GM19372 (cell line): ENCODE data around the gene MYBPC1.

ENCODE experiments used
- ATAC-seq: cut with Tn5 transposase; IDR thresholded peaks from one replicate; pipeline ENCODE4 v1.9.1; 2021; ENCODE audit warnings: mild to moderate bottlenecking, low read depth, moderate library complexity; ENCODE audit not compliant: unreplicated experiment

The MYBPC1 gene

GRCh38 chr12:101598483-101598882 lies 3.7 kb downstream of the MYBPC1 start:
- ATAC-seq: no peak

GRCh38 chr12:101599311-101599710 lies 4.5 kb downstream of the MYBPC1 start:
- ATAC-seq: no peak

GRCh38 chr12:101599771-101600484 lies 5.2 kb downstream of the MYBPC1 start:
- no peak for ATAC-seq

GRCh38 chr12:101604132-101604531 lies 9.4 kb downstream of the MYBPC1 start:
- ATAC-seq: no peak

GRCh38 chr12:101607894-101608293 lies 13.1 kb downstream of the MYBPC1 start:
- no peak for ATAC-seq

DNA sequence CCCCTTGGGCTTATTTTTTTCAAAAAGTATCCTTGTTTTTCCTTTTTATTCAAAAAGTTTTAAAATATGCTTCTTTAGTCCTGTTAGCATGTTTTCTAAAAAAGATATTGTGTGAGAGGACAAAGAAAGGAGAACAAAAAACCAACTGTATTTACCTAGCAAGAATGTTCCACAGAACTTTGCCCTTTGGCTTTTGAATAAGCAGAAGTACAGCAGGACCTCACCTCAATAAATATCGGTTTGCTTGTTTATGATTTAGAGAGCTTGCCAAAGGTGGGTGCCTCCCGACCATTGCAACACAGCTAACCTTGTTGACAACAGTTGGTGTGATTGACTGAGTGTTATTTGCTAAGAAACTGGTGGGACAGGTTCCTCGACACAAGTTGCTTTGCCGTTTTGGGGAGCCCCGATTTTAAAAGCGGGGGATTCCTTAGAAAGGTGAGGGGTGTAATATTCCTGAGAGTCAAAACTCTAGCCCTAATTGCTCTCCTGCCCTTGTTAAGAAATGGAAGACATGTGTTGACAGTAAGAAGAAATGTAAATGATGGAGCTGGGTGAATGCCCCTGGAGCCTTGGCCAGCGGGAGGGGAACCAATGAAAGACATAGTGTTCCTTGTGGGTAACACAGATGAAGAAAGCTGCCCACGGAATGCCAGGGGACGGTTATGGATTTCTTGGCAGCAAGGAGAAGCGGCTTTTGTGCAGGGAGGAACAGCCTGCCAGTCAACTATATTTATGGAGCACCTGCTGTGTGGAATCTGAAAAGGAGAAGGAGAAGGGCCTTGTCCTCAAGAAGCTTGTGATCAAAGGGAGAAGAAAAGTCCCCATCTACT lies 13.7 kb downstream of the MYBPC1 start:
- no peak for ATAC-seq

DNA sequence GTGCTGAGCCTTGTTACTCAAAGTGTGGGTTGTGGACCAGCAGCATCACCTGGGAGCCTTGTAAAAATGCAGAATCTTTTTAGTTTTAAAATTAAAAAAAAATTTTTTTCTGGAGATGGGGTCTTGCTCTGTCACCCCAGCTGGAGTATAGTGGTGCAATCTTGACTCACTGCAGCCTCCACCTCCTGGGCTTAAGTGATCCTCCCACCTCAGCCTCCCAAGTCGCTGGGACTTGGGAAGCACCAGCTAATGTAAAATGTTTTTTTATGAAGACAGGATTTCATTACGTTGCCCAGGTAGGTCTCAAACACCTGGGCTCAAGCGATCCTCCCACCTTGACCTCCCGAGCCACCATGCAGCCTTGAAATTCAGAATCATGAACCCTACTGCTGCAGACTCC lies 14.4 kb downstream of the MYBPC1 start:
- ATAC-seq: no peak

GRCh38 chr12:101612160-101612916 lies 17.6 kb downstream of the MYBPC1 start:
- ATAC-seq: no peak

DNA sequence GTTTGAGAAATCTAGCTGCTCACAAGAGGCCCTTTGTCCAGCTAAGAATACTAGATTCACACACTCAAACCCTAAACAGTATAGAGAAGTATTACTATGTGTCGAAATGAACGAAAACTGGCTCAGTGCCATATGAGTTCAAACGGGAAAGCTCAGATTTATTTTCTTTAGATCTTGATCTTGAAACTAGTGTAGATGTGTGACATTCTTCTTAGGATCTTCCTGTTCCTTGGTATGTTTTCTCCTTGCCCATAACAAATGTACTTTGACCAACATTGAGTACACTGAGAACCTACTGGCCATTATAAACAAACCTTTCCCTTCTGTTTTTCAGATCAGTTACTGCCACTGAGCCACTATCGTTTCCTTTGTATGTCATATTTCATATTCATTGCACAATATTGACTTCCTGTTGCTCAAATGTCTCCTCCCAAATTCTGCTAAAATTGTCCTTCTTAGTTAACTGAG lies 21.3 kb downstream of the MYBPC1 start:
- ATAC-seq: no peak

DNA sequence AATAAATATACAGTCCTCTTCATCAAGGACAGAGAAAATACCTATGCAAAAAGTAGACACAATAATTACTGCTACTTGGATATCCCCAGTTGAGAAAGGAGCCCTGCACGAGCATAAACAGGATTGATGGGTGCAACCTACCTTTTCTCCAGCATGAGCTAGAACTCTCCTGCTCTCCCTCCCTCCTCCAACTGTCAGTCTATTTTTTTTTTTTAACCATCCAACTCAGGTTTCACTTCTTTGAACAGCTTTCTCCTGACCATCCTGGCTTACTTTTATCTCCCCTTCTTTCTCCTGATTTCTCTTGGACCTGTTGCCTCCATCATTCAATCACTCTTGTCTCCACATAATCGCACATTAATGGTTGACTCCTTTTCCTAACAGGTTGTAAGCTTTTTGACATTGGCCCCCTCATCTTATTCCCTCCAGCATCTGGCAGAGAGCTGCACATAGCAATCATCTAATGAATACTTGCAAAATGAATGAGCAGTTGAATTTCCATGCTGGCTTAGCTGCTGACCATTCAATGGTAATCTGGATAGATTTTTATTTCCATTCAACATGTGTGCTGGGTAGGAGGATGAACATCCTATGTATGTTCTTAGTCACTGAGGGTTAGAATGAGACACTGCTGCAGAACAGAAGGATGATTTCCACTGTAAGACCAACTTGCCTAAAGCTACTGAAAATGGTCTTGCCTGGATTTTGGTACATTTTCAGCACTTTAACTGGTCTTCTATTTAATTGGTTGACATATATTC lies 24.4 kb downstream of the MYBPC1 start:
- no peak for ATAC-seq

DNA sequence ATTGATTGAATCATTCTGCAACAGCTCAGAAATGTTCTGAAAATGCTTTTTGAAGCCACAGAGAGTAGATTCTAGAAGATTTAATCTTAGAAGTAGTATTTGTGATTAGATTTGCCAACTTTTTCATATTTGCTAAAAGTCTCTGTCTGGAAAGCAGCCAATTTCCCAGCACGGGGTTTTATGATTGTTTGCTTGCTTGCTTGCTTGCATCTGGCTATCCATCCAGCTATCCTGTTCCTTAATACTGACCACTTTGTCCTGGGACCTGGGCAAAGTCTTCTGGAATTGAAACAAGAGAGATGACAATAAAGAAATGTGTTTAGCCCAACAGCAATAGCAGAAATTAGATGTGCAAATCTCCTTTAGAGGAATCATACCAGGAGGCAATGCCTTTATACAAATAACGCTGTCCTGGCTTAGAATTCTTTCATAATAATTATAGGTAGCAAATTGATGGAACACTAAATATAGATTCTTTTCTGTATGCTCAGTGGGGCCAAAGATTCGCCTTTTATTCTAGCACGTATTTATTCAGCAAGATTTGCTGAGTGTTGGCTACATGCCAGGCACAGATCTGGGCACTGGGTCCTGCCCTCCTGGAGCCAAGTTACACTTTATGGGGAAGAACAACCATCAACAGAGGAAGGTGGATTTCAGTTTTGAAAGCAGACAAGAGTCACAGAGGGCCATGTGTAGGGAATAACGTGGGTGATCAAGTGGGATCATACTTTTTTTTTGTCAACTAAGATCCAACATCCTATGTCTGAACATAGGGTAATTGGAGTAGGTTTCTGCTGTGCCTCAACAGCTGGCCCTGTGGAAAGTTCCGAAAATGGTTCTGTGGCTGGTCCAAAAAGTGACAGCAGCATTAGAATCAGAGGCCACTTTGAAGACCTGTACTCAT lies 25.3 kb downstream of the MYBPC1 start:
- ATAC-seq: no peak

- ATAC-seq: no peak
Observed at GRCh38 chr12:101620762-101621133, 26.0 kb downstream of the MYBPC1 start.

DNA sequence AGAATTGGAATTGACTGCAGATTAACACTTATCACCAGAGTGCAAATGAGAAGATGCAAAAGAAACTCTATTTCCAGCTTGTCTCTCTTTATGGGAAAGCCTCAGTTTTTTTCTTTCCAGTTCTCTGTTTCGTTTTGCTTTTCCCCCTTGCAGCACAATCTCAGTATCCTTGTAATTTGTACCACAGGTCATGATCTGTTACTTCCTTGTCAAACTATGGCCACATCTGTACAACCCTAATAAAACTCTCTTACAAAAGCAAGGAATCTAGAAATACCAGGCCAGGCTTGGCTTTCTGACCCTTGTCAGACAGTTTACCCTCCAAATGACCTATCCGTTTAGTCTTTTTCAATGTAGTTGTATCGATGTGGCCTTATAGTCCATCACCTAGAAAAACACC lies 33.9 kb downstream of the MYBPC1 start:
- ATAC-seq: no peak

DNA sequence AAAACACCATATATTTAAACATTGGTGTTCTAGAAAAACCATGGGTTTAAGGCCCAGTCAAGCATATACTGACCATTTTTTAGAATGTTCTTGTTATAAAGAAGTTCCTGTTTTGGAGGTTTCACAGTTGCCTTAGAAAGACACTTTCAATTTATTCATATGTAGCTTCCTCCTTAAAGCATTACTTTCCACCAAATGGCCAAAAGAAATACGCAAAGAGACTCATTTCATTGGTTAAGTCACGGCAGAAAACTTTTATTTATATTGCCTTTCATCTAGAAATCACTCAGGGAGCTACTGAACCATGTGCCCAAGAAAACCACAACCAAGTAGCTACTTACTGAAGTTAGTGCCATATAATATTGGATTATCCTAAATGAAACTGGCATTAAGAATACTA lies 40.0 kb downstream of the MYBPC1 start:
- ATAC-seq: peak; percentile 97

DNA sequence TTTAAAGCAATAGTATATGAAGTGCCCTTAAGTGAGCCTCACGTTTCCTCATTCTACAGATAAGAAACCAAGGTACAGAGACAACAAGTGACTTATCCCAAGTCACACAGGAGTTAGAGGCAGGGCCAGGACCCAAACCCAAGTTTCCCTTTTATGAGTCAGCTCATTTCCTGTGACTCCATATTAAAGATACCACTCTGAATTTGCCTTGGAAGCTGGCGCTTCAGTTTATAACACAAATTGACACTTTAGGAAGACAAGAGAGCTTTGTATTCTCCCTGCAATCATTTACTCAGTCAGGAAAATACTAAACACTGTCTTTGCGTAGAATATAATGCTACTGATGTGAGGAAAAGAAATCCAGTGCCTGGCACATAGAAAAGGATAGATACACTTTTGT lies 43.2 kb downstream of the MYBPC1 start:
- ATAC-seq: no peak

- no peak for ATAC-seq
Observed at GRCh38 chr12:101642115-101643067, 47.6 kb downstream of the MYBPC1 start.

DNA sequence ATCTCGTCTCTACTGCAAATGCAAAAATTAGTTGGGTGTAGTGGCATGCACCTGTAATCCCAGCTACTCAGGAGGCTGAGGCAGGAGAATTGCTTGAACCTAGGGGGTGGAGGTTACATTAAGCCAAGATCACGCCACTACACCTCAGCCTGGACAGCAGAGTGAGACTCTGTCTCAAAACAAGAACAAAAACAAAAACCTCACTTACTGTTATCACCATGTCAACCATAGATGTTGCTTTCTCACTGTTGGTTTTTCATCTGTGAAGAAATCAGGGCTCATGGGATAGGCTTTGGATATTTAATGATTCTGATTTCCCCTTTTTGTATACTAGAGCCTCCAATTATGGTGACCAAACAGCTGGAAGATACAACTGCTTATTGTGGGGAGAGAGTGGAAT lies 52.9 kb downstream of the MYBPC1 start:
- no peak for ATAC-seq

- no peak for ATAC-seq
Observed at GRCh38 chr12:101648195-101648594, 53.4 kb downstream of the MYBPC1 start.
